Aorta (tissue), 5 donors: Measurements from ENCODE around the gene USP32. TPM values are rescaled to one million over a fixed set of nuclear protein-coding genes. Genes with fewer than 3 reads are reported as not detected.
"Not testable (repeated sequence)": the region's sequence is repeated elsewhere in the genome, so short reads cannot be mapped to it uniquely, and the experiment has no call there.

Experiments used
- ATAC-seq: fragments of 200-7000 bp; cut with Tn5 transposase; one replicate; pipeline ENCODE4 v1.9.1; 2022; ENCODE audit warnings: moderate library complexity; ENCODE audit not compliant: low FRiP score
- DNase-seq, 2 donors: peaks; one replicate each; pipeline ENCODE4 v3.0.0-alpha.2; 2020
- H3K27ac ChIP-seq, 2 donors: one replicate each; pipeline ENCODE4 v1.5.1; 2013; ENCODE audit warnings: low read length in 2 of 2, mild to moderate bottlenecking in 2 of 2, moderate library complexity in 2 of 2, control low read depth in 1 of 2, inconsistent platforms in 1 of 2, low read depth in 1 of 2
- H3K27me3 ChIP-seq, 2 donors: one replicate each; pipeline ENCODE4 v1.6.1; 2013; ENCODE audit warnings: control low read depth in 1 of 2, low read length in 1 of 2, mild to moderate bottlenecking in 1 of 2, moderate library complexity in 1 of 2; ENCODE audit not compliant: insufficient read depth in 2 of 2, control insufficient read depth in 1 of 2
- H3K36me3 ChIP-seq, 2 donors: one replicate each; pipeline ENCODE4 v1.6.1; 2013; ENCODE audit warnings: control low read depth in 1 of 2, low read length in 1 of 2, mild to moderate bottlenecking in 1 of 2; ENCODE audit not compliant: insufficient read depth in 2 of 2, control insufficient read depth in 1 of 2
- H3K4me1 ChIP-seq, 2 donors: one replicate each; pipeline ENCODE4 v1.6.1; 2013; ENCODE audit warnings: low read length in 2 of 2, control low read depth in 1 of 2, mild to moderate bottlenecking in 1 of 2, moderate library complexity in 1 of 2; ENCODE audit not compliant: insufficient read depth in 2 of 2, control insufficient read depth in 1 of 2
- H3K4me3 ChIP-seq, 2 donors: one replicate each; pipeline ENCODE4 v1.5.1; 2013; ENCODE audit warnings: low read length in 2 of 2, control low read depth in 1 of 2, mild to moderate bottlenecking in 1 of 2
- H3K9me3 ChIP-seq: one replicate; pipeline ENCODE4 v1.6.1; 2013; ENCODE audit warnings: mild to moderate bottlenecking, low read length; ENCODE audit not compliant: control insufficient read depth
- WGBS, 2 donors: extraction: QIAGEN DNeasy Blood & Tissue Kit; methylation state at CpG; one replicate each; pipeline ENCODE4 v1.1.7; 2013; 5-methylcytosine and 5-hydroxymethylcytosine counted together
- intact Hi-C, 2 donors: fragments of 100-400 bp; cut with DNase I; formaldehyde crosslinking; loops; one replicate each; pipeline versions ENCODE4 v1.14.2 to v1.15.0; 2022
- polyA plus RNA-seq, 2 donors: library from polyadenylated mRNA; stranded (reverse); fragments of 200-250 nt; gene quantifications; one replicate each; pipeline ENCODE4 v1.2.3, GENCODE V29; 2013
- total RNA-seq, 2 donors: library from RNA; stranded (reverse); fragmentation: NEBNext Ultra II Directional; extraction: Animal tissue kit (Norgen Biotek cat#: 25700); gene quantifications; one replicate each; pipeline ENCODE4 v1.2.1, GENCODE V29; 2021
- donor health status: healthy with polysubstance abuse.
- donor health status: Bipolar disorder and iron deficiency.
- donor health status: DM: no; HTN: no; CAD: no.
- donor health status: DM: no; HTN: no; CAD: no.
- donor health status: DM: yes; HTN: yes; CAD: no.

USP32 gene
- total and polyA plus RNA-seq, 4 donors, result 9.1 to 57.7 (median 32.3) TPM

- H3K9me3 ChIP-seq, H3K4me1 ChIP-seq, H3K27me3 ChIP-seq, DNase-seq, ATAC-seq, H3K4me3 ChIP-seq, H3K36me3 ChIP-seq, H3K27ac ChIP-seq, intact Hi-C loops: not testable (repeated sequence)
- 84 to 88% methylated on average over 6 of the region's 6 CpGs for WGBS, 2 donors
These were observed 36.6 kb upstream of the USP32 start for GRCh38 chr17:60428491-60428890.

GRCh38 chr17:60426596-60426995, 34.7 kb upstream of the USP32 start:
- DNase-seq, result no peak
- H3K9me3 ChIP-seq, result no peaks in the 10 kb centered on the region
- 90 to 91% methylated on average over 10 of the region's 10 CpGs for WGBS, 2 donors
- H3K27me3 ChIP-seq, result no peaks in the 10 kb centered on the region
- ATAC-seq, result no peak
- H3K4me3 ChIP-seq, result no peak overlapping the region
- H3K4me1 ChIP-seq, result no peaks in the 10 kb centered on the region
- H3K36me3 ChIP-seq, result no peaks in the 10 kb centered on the region
- no peak overlapping the region for H3K27ac ChIP-seq
- intact Hi-C loops, result no loop called here

GRCh38 chr17:60425626-60426025, 33.7 kb upstream of the USP32 start:
- DNase-seq, result no peak
- H3K27ac ChIP-seq, result no peak overlapping the region
- no peaks in the 10 kb centered on the region for H3K4me1 ChIP-seq
- no peaks in the 10 kb centered on the region for H3K27me3 ChIP-seq
- no peak for ATAC-seq
- H3K36me3 ChIP-seq, result no peaks in the 10 kb centered on the region
- no peaks in the 10 kb centered on the region for H3K9me3 ChIP-seq
- H3K4me3 ChIP-seq, result no peak overlapping the region
- intact Hi-C loops, result no loop called here
- 90% methylated on average over 6 of the region's 6 CpGs for WGBS, 2 donors

GRCh38 chr17:60423865-60424264, 31.9 kb upstream of the USP32 start:
- WGBS, 2 donors, result 84 to 85% methylated on average over 3 of the region's 3 CpGs
- intact Hi-C loops, result no loop called here
- no peak for DNase-seq
- H3K27ac ChIP-seq, result no peak overlapping the region
- no peaks in the 10 kb centered on the region for H3K36me3 ChIP-seq
- ATAC-seq, result no peak
- H3K4me1 ChIP-seq, result no peaks in the 10 kb centered on the region
- H3K9me3 ChIP-seq, result no peaks in the 10 kb centered on the region
- H3K27me3 ChIP-seq, result no peaks in the 10 kb centered on the region
- no peak overlapping the region for H3K4me3 ChIP-seq

- Histone ChIP-seq H3K27me3 (no peaks in the 10 kb centered on the region), H3K27ac (no peak within 1 kb of the TSS), H3K36me3 (no peaks in the 10 kb centered on the region), H3K4me1 (no peaks in the 10 kb centered on the region), H3K9me3 (no peaks in the 10 kb centered on the region), H3K4me3 (peak within 1 kb of the TSS; percentile 10 to 11)
- DNase-seq (peak in 1 of 2 donors; percentile 70), ATAC-seq (no peak)
- intact Hi-C loops, result no loop called here
- WGBS, 2 donors, result 69 to 70% methylated on average over 18 of the region's 18 CpGs
These were observed 30.3 kb upstream of the USP32 start, which contains the start of gene CHCT1 for GRCh38 chr17:60422162-60422665. Gene CHCT1, plus strand, starts transcription at chr17:60422489. Its CDS starts 104 bp downstream, at chr17:60422593.

- Histone ChIP-seq H3K27ac (no peak overlapping the region), H3K4me1 (no peaks in the 10 kb centered on the region), H3K9me3 (no peaks in the 10 kb centered on the region), H3K4me3 (peak overlapping the region; percentile 10 to 11), H3K27me3 (no peaks in the 10 kb centered on the region), H3K36me3 (no peaks in the 10 kb centered on the region)
- intact Hi-C loops, result no loop called here
- ATAC-seq (peak; percentile 94), DNase-seq (peak; percentile 85 to 91)
- WGBS, 2 donors, result 2 to 3% methylated on average over 62 to 66 of the region's 66 CpGs
These were observed 29.6 kb upstream of the USP32 start for GRCh38 chr17:60421273-60422161.

- H3K4me3 ChIP-seq, H3K27me3 ChIP-seq, H3K36me3 ChIP-seq, DNase-seq, intact Hi-C loops, H3K4me1 ChIP-seq, H3K27ac ChIP-seq, H3K9me3 ChIP-seq, ATAC-seq: not testable (repeated sequence)
- 93 to 95% methylated on average over 7 of the region's 7 CpGs for WGBS, 2 donors
These were observed 27.9 kb upstream of the USP32 start for GRCh38 chr17:60419875-60420274.

GRCh38 chr17:60419003-60419402, 27.1 kb upstream of the USP32 start:
- H3K4me1 ChIP-seq, H3K27ac ChIP-seq, H3K9me3 ChIP-seq, DNase-seq, H3K4me3 ChIP-seq, ATAC-seq, intact Hi-C loops, H3K27me3 ChIP-seq, H3K36me3 ChIP-seq: not testable (repeated sequence)
- 86 to 92% methylated on average over 4 of the region's 4 CpGs for WGBS, 2 donors
